Smooth muscle cell (in vitro differentiated cells): ENCODE data around the gene PTPRD. TPM values are rescaled to one million over a fixed set of nuclear protein-coding genes. Genes with fewer than 3 reads are reported as not detected.
A peak's percentile ranks its signal among the peaks of the same experiment; 100 is the strongest.

ENCODE experiments used
- DNase-seq: peaks from one replicate; lab custom pipeline; 2025; ENCODE audit not compliant: unreplicated experiment; lab: John Stamatoyannopoulos, UW
- H2AFZ ChIP-seq: fragments of 200-600 bp; sonication (generic); 2 replicates; pipeline ENCODE4 v1.6.0; 2016; ENCODE audit warnings: antibody characterized with exemption, low read depth, mild to moderate bottlenecking
- H3F3A ChIP-seq: fragments of 200-600 bp; sonication (generic); 2 replicates; pipeline ENCODE4 v1.6.0; 2017; ENCODE audit warnings: antibody characterized with exemption, low read depth
- H3K27ac ChIP-seq: fragments of 200-600 bp; sonication (generic); 2 replicates; pipeline ENCODE4 v1.5.1; 2016; ENCODE audit warnings: low read depth, mild to moderate bottlenecking
- H3K27me3 ChIP-seq: fragments of 200-600 bp; sonication (generic); 2 replicates; pipeline ENCODE4 v1.6.1; 2016; ENCODE audit warnings: low read depth, mild to moderate bottlenecking
- H3K36me3 ChIP-seq: fragments of 200-600 bp; sonication (generic); 2 replicates; pipeline ENCODE4 v1.5.1; 2016; ENCODE audit warnings: low read depth
- H3K4me1 ChIP-seq: fragments of 200-600 bp; sonication (generic); 2 replicates; pipeline ENCODE4 v1.5.1; 2016; ENCODE audit warnings: low read depth
- H3K4me2 ChIP-seq: fragments of 200-600 bp; sonication (generic); 2 replicates; pipeline ENCODE4 v1.6.0; 2016; ENCODE audit warnings: mild to moderate bottlenecking
- H3K4me3 ChIP-seq: fragments of 200-600 bp; sonication (generic); 2 replicates; pipeline ENCODE4 v1.5.1; 2016; ENCODE audit warnings: mild to moderate bottlenecking
- H3K79me2 ChIP-seq: fragments of 200-600 bp; sonication (generic); 2 replicates; pipeline ENCODE4 v1.6.0; 2016; ENCODE audit warnings: low read depth, mild to moderate bottlenecking
- H3K9ac ChIP-seq: fragments of 200-600 bp; sonication (generic); 2 replicates; pipeline ENCODE4 v1.6.0; 2016; ENCODE audit warnings: low read depth
- H3K9me3 ChIP-seq: fragments of 200-600 bp; sonication (generic); replicated peaks from 2 replicates; pipeline ENCODE4 v1.5.1; 2016; ENCODE audit warnings: low read depth
- H4K20me1 ChIP-seq: fragments of 200-600 bp; sonication (generic); 2 replicates; pipeline ENCODE4 v1.6.0; 2016; ENCODE audit warnings: low read depth
- WGBS: methylation state at CpG from one replicate; pipeline ENCODE4 v1.1.7; 2016; ENCODE audit warnings: low lambda C conversion rate; 5-methylcytosine and 5-hydroxymethylcytosine counted together
- polyA plus RNA-seq: library from polyadenylated mRNA; unstranded; fragments of >200 nt; fragmentation: Nextera tagmentation; extraction: Ambion mirVana; gene quantifications from 2 replicates; pipeline ENCODE4 v1.2.1, GENCODE V29; 2016
- total RNA-seq: library from RNA; depleted of rRNA; stranded (reverse); fragments of >200 nt; gene quantifications from 2 replicates; pipeline ENCODE4 v1.2.3, GENCODE V29; 2014
- TF ChIP-seq, protein P1 (sequence below): fragments of 200-600 bp; sonication (generic); IDR thresholded peaks from 2 replicates; pipeline ENCODE4 v1.5.1; 2017; ENCODE audit warnings: borderline replicate concordance, mild to moderate bottlenecking, antibody characterized with exemption; ENCODE audit not compliant: insufficient read depth, poor library complexity, severe bottlenecking

Gene PTPRD
- total and polyA plus RNA-seq, 2 experiments from 2014 or later, result 6.5 to 61.0 TPM

DNA sequence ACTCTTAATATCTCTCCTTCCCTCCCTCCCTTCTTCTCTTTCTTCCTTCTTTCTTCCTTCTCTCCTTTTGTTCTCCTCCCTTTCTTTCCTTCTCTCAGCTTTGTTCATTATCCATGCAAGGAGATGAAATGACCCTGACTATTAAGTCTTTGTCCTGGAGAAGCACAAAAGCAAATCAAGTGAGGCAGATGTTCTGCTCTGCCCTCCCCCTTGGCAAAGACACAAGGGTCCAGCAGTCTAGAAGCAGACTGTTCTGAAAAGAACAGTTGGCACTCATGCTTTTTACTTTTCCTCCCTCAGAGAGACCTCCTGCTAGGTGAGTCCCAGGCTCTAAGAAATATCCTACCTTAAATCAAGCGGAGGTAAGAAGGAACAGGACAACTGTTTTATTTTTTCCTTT, 1745.7 kb downstream of the PTPRD start:
- Histone ChIP-seq H3K4me3 (no peak overlapping the region), H3K9me3 (no peaks in the 10 kb centered on the region), H3K27ac (no peak overlapping the region), H4K20me1 (no peaks in the 10 kb centered on the region), H3K4me2 (no peak overlapping the region), H2AFZ (no peak overlapping the region), H3F3A (no peaks in the 10 kb centered on the region), H3K36me3 (no peaks in the 10 kb centered on the region), H3K79me2 (no peaks in the 10 kb centered on the region), H3K27me3 (no peaks in the 10 kb centered on the region), H3K4me1 (peaks cover 18% of the 10 kb centered on the region), H3K9ac (no peak overlapping the region)
- 100% methylated on average over 1 of the region's 1 CpG for WGBS
- DNase-seq, result no peak
- TF ChIP-seq, protein P1, sequence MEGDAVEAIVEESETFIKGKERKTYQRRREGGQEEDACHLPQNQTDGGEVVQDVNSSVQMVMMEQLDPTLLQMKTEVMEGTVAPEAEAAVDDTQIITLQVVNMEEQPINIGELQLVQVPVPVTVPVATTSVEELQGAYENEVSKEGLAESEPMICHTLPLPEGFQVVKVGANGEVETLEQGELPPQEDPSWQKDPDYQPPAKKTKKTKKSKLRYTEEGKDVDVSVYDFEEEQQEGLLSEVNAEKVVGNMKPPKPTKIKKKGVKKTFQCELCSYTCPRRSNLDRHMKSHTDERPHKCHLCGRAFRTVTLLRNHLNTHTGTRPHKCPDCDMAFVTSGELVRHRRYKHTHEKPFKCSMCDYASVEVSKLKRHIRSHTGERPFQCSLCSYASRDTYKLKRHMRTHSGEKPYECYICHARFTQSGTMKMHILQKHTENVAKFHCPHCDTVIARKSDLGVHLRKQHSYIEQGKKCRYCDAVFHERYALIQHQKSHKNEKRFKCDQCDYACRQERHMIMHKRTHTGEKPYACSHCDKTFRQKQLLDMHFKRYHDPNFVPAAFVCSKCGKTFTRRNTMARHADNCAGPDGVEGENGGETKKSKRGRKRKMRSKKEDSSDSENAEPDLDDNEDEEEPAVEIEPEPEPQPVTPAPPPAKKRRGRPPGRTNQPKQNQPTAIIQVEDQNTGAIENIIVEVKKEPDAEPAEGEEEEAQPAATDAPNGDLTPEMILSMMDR, result no peak

DNA sequence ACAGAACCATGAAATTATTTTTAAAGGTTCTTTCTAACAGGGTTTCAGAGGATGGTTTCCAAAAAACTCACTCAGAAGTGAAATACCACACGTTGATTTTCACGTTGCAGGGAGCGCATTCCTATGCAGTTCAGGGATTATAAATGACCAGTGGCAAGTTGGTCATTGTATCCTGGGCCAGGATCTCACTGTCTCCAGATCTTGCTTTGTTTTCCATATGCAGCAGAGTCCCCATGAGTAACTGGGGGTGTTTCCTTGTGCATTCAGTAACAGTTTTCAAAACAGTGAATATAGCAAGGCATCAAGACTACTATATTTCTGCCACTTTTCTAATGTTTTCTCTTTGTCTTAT, 1748.3 kb downstream of the PTPRD start:
- peak overlapping the region; percentile 28 for H3K4me3 ChIP-seq
- H2AFZ ChIP-seq, result peak overlapping the region; percentile 73
- 31% methylated on average over 3 of the region's 3 CpGs for WGBS
- H3K36me3 ChIP-seq, result no peaks in the 10 kb centered on the region
- H3K4me2 ChIP-seq, result peak overlapping the region; percentile 82
- no peak overlapping the region for H3K9ac ChIP-seq
- peak overlapping the region; percentile 69 for H3K27ac ChIP-seq
- peaks cover 24% of the 10 kb centered on the region for H3K4me1 ChIP-seq
- TF ChIP-seq, protein P1, result no peak
- no peaks in the 10 kb centered on the region for H4K20me1 ChIP-seq
- no peaks in the 10 kb centered on the region for H3K27me3 ChIP-seq
- no peaks in the 10 kb centered on the region for H3F3A ChIP-seq
- no peaks in the 10 kb centered on the region for H3K79me2 ChIP-seq
- DNase-seq, result no peak
- no peaks in the 10 kb centered on the region for H3K9me3 ChIP-seq

DNA sequence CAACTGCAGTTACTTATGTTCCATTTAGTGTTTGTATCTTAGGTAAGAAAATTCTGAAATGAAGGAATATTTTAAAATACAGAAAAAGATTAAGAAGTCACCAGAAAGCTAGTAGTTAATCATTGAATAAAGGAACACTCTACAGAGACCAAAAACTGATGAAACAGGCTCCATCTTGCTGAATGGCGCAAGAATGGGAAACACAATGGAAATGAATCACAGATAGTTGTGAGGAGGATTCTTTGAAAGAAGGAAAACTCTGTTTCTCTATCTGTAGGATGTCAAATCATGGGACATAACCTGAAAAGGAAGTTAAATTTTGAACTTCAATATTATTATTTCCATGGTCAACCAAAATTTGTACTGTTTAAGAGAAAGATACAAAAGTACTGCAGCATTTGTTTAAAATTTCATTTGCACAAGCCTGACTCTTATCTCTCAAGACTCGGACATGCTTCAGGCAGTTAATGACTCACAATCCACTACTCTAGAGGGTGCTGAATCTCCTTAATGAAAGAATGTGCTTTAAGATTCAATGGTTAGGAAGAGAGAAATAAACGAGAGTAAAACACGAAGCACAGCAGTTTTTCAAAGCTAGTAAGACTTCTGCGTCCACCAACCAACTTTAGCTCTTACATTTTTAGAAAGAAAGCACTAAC, 1748.8 kb downstream of the PTPRD start:
- H3K4me3 ChIP-seq, result peak overlapping the region; percentile 28
- no peaks in the 10 kb centered on the region for H3K27me3 ChIP-seq
- no peaks in the 10 kb centered on the region for H4K20me1 ChIP-seq
- H2AFZ ChIP-seq, result peak overlapping the region; percentile 73
- H3K36me3 ChIP-seq, result no peaks in the 10 kb centered on the region
- no peaks in the 10 kb centered on the region for H3K79me2 ChIP-seq
- WGBS, result 14% methylated on average over 5 of the region's 5 CpGs
- peaks cover 27% of the 10 kb centered on the region for H3K4me1 ChIP-seq
- no peak overlapping the region for H3K9ac ChIP-seq
- no peak for DNase-seq
- no peaks in the 10 kb centered on the region for H3K9me3 ChIP-seq
- peaks cover 1% of the 10 kb centered on the region for H3F3A ChIP-seq
- peak overlapping the region; percentile 82 for H3K4me2 ChIP-seq
- TF ChIP-seq, protein P1, result no peak
- H3K27ac ChIP-seq, result peak overlapping the region; percentile 69

DNA sequence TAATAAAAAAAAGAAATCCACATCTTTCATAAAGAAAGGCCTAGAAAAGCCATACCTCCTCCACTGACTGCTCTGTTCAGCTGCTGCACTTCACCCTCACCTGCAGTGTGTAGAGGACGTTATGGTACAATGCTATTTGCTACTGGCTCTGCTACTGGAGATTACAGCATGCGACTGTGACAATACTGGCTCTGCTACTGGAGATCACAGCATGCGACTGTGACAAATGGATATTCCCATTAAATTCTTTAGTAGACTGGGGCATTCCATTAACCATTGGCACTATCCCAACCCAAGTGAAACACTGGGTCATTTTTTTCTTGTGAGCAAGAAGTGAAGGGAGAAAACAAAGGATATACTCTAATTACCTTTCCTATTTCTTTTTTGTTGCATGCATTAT, 1749.7 kb downstream of the PTPRD start:
- Histone ChIP-seq H3K9me3 (no peaks in the 10 kb centered on the region), H3K36me3 (no peaks in the 10 kb centered on the region), H4K20me1 (no peaks in the 10 kb centered on the region), H3K4me3 (no peak overlapping the region), H3K4me1 (peaks cover 27% of the 10 kb centered on the region), H3K27ac (no peak overlapping the region), H3K4me2 (no peak overlapping the region), H2AFZ (no peak overlapping the region), H3K27me3 (no peaks in the 10 kb centered on the region), H3K79me2 (no peaks in the 10 kb centered on the region), H3F3A (peaks cover 5% of the 10 kb centered on the region), H3K9ac (no peak overlapping the region)
- no peak for DNase-seq
- WGBS, result 88% methylated on average over 3 of the region's 3 CpGs
- TF ChIP-seq, protein P1, result no peak
